Fibroblast of skin of scalp (primary cell): ENCODE data around the gene TMEM87B. TPM values are rescaled to one million over a fixed set of nuclear protein-coding genes. Genes with fewer than 3 reads are reported as not detected.

ENCODE experiments used
- DNase-seq: peaks from one replicate; pipeline ENCODE4 v3.0.0-alpha.2; 2013
- polyA plus RNA-seq, 2 experiments: library from polyadenylated mRNA; unstranded; fragments of 120-200 nt; gene quantifications; one replicate each; pipeline ENCODE4 v1.2.1, GENCODE V29; 2013; ENCODE audit not compliant: insufficient read length in 2 of 2

TMEM87B gene, protein sequence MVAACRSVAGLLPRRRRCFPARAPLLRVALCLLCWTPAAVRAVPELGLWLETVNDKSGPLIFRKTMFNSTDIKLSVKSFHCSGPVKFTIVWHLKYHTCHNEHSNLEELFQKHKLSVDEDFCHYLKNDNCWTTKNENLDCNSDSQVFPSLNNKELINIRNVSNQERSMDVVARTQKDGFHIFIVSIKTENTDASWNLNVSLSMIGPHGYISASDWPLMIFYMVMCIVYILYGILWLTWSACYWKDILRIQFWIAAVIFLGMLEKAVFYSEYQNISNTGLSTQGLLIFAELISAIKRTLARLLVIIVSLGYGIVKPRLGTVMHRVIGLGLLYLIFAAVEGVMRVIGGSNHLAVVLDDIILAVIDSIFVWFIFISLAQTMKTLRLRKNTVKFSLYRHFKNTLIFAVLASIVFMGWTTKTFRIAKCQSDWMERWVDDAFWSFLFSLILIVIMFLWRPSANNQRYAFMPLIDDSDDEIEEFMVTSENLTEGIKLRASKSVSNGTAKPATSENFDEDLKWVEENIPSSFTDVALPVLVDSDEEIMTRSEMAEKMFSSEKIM
- 21.3 TPM for polyA plus RNA-seq (2013, experiment 1 of 2; ENCODE audit: insufficient read length)
- 21.7 TPM for polyA plus RNA-seq (2013, experiment 2 of 2; ENCODE audit: insufficient read length)

- peak; percentile 98 for DNase-seq
Observed at GRCh38 chr2:112054847-112055729, at the start of gene TMEM87B. TSS of gene TMEM87B (plus strand) at chr2:112055269. CDS start at chr2:112055592, 323 bp downstream.

- no peak for DNase-seq
Observed at GRCh38 chr2:112005406-112006075, 49.5 kb upstream of the TMEM87B start.

GRCh38 chr2:112006076-112006410, 49.0 kb upstream of the TMEM87B start:
- DNase-seq, result no peak

DNA sequence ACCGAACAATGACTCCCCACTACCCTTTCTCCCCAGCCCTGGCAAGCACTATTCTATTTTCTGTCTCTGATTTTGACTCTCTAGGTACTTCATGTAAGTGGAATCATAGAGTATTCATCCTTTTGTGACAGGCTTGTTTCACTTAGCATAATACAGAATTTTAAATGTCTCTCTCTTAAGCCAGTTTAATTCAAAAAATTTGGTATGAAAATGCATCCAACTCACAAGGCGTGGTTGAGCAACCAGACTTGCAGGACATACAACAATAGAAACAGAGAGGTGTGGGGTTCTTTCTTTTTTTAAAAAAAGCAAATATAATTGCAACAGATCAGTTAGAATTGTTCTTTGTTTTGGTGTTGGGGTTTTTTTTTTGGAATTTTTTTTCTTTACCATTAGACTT, 47.6 kb upstream of the TMEM87B start:
- DNase-seq, result no peak

- DNase-seq, result no peak
Observed at GRCh38 chr2:112008910-112009485, 46.1 kb upstream of the TMEM87B start.

DNA sequence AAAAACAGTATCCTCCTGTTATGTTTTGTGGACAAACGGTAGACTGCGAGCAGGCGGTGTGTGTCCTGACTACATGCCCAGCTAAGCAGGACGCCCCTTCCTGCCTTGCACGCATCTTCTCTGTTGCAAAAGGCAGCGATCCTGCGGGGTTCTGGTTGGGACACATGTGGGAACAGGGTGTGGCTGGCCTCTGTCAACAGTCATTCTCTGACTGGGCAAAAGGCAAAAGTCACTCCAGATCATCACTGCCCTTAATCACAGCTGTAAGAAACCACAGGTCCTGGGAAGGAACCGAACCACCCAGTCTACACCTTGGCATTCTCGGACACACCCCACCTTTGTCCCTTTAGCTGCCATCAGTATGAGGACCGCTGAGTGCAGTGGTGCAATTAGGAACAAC, 44.3 kb upstream of the TMEM87B start:
- DNase-seq, result no peak

DNA sequence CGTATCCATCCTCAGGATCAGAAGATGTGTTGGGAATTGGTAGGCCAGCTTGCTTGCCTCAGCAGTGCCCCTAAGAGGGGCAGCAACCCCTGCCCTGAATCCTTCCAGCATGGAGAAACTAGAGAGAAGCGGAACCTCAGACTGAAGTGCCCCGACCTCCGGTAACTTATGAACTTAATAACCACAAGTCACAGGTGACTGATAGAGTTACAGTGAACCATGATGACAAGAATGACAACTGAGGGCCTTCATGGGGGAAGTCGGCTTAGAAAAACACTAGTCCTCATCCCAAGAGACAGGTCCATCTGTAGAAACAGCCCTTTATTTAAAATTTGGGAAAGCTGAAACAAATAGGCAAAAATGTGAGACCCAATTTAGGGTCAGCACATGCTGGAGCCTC, 42.5 kb upstream of the TMEM87B start:
- DNase-seq, result no peak

GRCh38 chr2:112018846-112019245, 36.2 kb upstream of the TMEM87B start:
- DNase-seq, result no peak

GRCh38 chr2:112019569-112019982, 35.5 kb upstream of the TMEM87B start:
- DNase-seq, result no peak

DNA sequence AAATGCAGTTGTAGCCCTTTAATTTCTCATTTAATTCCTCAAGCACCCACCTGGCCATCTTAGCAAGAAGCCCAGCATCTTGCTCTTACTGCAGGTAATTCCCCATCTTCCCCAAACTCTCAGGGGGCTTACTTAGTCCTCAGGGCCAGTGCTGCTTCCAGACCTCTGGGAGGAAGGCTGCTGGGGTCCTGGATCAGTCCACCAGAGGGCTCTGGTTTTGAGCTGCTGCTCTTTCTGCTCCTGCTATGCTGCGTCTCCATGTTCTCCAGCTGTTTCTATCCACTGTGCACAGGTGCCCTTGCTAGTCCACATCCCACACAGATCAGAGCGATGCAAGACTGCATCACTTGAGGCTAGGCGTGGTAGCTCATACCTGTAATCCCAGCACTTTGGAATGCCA, 34.5 kb upstream of the TMEM87B start:
- DNase-seq, result no peak

GRCh38 chr2:112021290-112021689, 33.8 kb upstream of the TMEM87B start:
- DNase-seq, result no peak

GRCh38 chr2:112021781-112022231, 33.3 kb upstream of the TMEM87B start:
- peak; percentile 17 for DNase-seq

GRCh38 chr2:112023707-112024106, 31.4 kb upstream of the TMEM87B start:
- no peak for DNase-seq

DNA sequence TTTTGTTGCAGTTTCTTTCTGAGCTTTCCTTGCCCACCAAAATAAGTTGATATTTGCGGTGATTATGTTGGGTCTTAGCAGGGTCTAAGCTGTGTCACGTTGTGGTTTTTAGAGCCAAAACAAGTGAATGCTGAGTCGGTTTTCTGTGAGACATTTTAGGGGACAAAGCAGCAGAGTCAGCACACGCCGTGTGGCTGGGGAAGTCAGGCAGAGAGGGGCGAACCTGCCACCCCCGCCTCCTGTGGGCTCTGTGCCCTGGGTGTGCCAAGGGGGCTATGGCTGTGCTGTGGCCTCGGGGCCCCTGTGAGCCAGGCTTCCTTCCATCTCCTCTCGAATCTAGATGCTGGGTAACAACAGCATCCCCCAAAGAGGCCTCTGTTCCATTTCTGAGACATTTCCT, 30.8 kb upstream of the TMEM87B start:
- DNase-seq, result no peak

GRCh38 chr2:112024896-112025491, 30.1 kb upstream of the TMEM87B start:
- no peak for DNase-seq

GRCh38 chr2:112026509-112026908, 28.6 kb upstream of the TMEM87B start:
- DNase-seq, result no peak

GRCh38 chr2:112027767-112028166, 27.3 kb upstream of the TMEM87B start:
- no peak for DNase-seq

DNA sequence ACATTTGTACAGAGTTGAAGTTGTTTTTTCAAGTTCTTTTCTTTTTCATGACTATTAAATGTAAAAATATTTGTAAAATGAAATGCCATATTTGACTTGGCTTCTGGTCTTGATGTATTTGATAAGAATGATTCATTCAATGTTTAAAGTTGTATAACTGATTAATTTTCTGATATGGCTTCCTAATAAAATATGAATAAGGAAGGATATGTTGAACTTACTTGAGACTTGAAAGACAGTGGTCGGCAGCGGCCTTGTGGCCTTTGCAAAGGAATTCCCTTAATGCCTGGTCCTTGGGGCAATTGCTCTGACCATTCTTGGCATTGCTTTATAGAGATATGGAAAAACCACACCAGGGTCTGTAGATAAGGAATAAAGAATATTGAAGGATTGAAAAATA, 25.9 kb upstream of the TMEM87B start:
- DNase-seq, result no peak

DNA sequence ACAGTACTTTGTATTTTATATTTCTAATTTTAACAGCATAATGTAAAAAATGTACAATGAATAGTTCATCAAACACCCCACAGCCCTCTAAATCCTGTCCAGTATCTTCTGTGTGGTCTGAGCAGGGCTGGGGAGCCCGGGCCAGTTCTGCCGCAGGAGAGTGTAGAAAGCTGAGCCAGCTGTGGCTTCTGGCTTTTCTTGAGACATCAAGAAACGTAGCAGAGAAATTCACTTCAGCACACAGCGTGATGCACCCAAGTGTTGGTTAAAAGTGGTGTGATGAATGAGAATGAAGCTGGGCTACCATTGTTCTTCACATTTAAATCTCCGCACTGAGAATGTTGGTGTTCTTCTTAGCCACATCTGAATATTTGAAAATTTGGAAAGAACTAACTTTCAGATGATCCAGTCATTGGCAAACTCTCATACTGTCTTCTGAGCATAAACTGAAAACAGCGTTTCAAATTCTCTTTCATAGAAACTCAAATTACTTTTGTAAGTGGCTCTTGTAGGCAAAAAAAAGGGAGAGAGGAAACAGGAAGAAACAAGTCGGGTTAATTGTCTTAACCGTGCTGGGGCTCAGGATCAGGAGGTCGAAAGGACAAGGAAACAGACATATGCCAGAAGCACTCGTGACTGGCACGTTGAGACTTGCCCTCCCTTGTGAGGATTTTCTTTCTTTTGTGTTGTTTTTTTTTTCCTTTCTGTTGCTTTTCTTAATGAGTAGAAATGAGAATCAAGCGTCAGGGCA, 23.4 kb upstream of the TMEM87B start:
- no peak for DNase-seq

DNA sequence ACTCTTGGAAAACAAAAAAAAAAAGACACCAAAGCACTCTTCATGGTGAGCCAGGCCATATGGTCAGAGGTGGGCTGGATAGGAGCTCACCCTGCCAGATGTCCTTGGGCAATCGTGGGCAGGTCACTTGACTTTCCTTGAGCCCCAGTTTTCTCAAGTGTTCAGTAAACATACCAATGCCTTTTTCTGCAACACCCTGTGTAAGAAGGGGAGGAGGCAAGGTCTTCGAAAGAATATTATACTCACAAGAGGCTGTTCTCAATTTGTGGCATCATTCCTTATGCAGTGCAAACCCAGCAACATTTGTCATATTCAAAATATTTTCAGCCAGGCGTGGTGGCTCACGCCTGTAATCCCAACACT, 22.9 kb upstream of the TMEM87B start:
- peak; percentile 15 for DNase-seq
